ENCODE results near the gene DDR1.

The DDR1 gene

DNA sequence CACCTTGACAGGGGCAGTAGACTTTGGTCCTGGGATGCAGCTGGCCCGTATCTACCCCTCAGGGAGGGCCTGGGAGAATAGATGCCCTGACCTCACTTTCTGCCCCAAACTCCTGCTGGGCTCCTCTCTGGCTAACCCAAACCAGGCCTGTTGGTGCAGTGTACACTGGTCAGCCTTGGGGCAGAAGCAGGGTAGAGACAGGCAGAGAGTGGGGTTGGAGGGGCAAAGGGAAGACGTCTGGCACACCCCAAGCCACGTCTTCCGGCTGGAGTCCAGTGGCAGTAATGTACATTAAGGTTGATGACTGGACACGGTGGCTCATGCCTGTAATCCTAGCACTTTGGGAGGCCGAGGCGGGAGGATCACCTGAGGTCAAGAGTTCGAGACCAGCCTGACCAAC, 9.3 kb downstream of the DDR1 start:
- no peak overlapping the region for H3K4me3 ChIP-seq
- H3K27ac ChIP-seq = no peak overlapping the region
- TF ChIP-seq, protein P1, sequence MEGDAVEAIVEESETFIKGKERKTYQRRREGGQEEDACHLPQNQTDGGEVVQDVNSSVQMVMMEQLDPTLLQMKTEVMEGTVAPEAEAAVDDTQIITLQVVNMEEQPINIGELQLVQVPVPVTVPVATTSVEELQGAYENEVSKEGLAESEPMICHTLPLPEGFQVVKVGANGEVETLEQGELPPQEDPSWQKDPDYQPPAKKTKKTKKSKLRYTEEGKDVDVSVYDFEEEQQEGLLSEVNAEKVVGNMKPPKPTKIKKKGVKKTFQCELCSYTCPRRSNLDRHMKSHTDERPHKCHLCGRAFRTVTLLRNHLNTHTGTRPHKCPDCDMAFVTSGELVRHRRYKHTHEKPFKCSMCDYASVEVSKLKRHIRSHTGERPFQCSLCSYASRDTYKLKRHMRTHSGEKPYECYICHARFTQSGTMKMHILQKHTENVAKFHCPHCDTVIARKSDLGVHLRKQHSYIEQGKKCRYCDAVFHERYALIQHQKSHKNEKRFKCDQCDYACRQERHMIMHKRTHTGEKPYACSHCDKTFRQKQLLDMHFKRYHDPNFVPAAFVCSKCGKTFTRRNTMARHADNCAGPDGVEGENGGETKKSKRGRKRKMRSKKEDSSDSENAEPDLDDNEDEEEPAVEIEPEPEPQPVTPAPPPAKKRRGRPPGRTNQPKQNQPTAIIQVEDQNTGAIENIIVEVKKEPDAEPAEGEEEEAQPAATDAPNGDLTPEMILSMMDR (IDR thresholded peaks at IDR 0.05) = no peak
- DNase-seq (ENCODE audit: low spot score) = no peak

DNA sequence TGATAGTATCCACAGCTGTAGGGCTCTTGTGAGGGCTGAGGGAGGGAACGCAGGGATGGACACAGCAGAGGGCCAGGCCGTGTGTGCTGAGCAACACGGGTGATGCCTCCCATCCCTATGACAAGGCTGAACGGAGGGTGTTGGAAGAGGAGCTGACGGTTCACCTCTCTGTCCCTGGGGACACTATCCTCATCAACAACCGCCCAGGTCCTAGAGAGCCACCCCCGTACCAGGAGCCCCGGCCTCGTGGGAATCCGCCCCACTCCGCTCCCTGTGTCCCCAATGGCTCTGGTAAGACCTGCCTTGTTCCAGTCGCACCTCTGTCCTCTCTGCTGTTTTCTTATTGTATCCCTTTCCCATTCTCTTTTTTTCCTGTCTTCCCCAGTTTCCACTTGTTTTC, 10.1 kb downstream of the DDR1 start:
- Histone ChIP-seq H3K27ac (no peak overlapping the region), H3K4me3 (no peak overlapping the region)
- TF ChIP-seq, protein P1 (IDR thresholded peaks at IDR 0.05) = no peak
- no peak for DNase-seq (ENCODE audit: low spot score)

DNA sequence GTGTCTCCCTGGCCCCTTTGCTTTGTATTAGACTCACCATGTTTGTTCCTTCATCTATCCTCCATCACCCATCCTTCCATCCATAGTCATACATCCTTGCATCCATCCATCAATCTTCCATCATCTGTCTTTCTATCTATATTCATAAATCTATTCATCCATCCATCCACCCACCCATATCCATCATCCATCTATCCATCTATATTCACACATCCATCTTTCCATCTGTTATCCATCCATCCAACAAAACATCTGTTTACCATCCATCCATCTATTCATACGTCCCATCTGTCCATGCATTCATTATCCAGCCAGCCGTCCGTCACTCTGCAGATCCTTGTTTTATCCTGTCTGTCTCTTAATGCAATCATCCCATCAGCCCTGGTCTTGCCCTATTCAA, 10.6 kb downstream of the DDR1 start:
- Histone ChIP-seq H3K4me3 (no peak overlapping the region), H3K27ac (no peak overlapping the region)
- DNase-seq (ENCODE audit: low spot score) = no peak
- TF ChIP-seq, protein P1 (IDR thresholded peaks at IDR 0.05) = no peak

DNA sequence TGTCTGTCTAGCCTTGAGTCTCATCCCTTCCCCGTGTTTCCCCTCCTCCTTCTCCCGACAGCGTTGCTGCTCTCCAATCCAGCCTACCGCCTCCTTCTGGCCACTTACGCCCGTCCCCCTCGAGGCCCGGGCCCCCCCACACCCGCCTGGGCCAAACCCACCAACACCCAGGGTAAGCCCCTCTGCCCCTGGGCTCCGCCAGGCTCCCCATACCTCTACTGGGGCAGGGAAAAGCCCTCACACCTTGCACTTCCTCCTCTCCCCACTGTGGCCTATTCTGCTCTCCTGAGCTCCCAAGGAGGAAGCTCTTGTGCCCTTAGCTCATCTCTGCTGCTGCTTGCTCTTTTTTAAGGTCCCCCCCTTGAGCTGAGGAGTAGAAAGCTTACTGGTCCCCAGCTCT, 11.0 kb downstream of the DDR1 start:
- H3K27ac ChIP-seq = no peak overlapping the region
- TF ChIP-seq, protein P1 (IDR thresholded peaks at IDR 0.05) = no peak
- DNase-seq (ENCODE audit: low spot score) = no peak
- H3K4me3 ChIP-seq = no peak overlapping the region

DNA sequence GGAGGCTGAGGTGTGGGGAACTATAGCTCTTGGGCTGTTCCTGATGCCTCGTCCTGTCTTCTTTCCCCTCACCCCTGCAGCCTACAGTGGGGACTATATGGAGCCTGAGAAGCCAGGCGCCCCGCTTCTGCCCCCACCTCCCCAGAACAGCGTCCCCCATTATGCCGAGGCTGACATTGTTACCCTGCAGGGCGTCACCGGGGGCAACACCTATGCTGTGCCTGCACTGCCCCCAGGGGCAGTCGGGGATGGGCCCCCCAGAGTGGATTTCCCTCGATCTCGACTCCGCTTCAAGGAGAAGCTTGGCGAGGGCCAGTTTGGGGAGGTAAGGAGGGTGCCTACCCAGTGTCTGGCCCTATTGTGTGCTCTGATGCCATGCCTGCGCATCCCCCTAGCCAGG, 12.2 kb downstream of the DDR1 start:
- Histone ChIP-seq H3K27ac (no peak overlapping the region), H3K4me3 (no peak overlapping the region)
- DNase-seq (ENCODE audit: low spot score) = no peak
- TF ChIP-seq, protein P1 (IDR thresholded peaks at IDR 0.05) = no peak

DNA sequence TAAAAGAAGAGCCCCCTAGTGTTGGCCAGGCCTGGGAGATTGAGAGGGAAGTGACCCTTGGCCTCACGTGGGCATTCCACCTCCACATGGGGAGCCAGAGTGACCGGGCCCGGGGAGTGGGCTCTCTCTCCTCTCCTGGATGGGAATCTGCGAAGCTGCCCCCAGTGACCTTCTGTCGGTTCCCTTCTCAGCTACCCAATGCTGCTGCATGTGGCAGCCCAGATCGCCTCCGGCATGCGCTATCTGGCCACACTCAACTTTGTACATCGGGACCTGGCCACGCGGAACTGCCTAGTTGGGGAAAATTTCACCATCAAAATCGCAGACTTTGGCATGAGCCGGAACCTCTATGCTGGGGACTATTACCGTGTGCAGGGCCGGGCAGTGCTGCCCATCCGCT, 13.6 kb downstream of the DDR1 start:
- DNase-seq (ENCODE audit: low spot score) = no peak
- TF ChIP-seq, protein P1 (IDR thresholded peaks at IDR 0.05) = no peak
- no peak overlapping the region for H3K27ac ChIP-seq
- H3K4me3 ChIP-seq = no peak overlapping the region

DNA sequence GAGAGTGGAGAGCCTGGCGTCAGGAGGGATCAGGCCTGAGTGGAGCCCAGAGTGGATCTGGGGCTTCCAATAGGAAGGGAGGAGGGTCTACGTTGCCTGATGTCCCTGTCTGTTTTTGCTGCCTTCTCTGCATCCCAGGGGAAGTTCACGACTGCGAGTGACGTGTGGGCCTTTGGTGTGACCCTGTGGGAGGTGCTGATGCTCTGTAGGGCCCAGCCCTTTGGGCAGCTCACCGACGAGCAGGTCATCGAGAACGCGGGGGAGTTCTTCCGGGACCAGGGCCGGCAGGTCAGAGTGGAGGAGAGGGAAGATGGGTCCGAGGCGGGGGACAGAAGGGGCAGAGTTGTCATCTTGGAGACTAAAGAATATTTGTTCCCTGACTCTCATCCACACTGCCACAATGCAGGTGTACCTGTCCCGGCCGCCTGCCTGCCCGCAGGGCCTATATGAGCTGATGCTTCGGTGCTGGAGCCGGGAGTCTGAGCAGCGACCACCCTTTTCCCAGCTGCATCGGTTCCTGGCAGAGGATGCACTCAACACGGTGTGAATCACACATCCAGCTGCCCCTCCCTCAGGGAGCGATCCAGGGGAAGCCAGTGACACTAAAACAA, 14.5 kb downstream of the DDR1 start:
- Histone ChIP-seq H3K27ac (no peak overlapping the region), H3K4me3 (no peak overlapping the region)
- no peak for DNase-seq (ENCODE audit: low spot score)
- TF ChIP-seq, protein P1 (IDR thresholded peaks at IDR 0.05) = no peak
